GM21447 (cell line): ENCODE measurements around the gene OVCA2.

Experiments used
- ATAC-seq: cut with Tn5 transposase; IDR thresholded peaks from one replicate; pipeline ENCODE4 v1.9.1; 2021; ENCODE audit not compliant: unreplicated experiment

The OVCA2 gene

GRCh38 chr17:2053380-2054261 is 11.8 kb downstream of the OVCA2 start:
- ATAC-seq = no peak

- ATAC-seq = no peak
These were observed 12.4 kb downstream of the OVCA2 start for GRCh38 chr17:2054262-2054511.

GRCh38 chr17:2054512-2055291 is 12.9 kb downstream of the OVCA2 start, which contains the start of gene HIC1:
HIC1 (plus strand) TSS chr17:2055103; CDS start chr17:2056691, 1,588 bp downstream.
- peak; percentile 28 for ATAC-seq

GRCh38 chr17:2055292-2056205 is 13.7 kb downstream of the OVCA2 start:
- no peak for ATAC-seq

GRCh38 chr17:2056206-2057174 is 14.7 kb downstream of the OVCA2 start:
- ATAC-seq = no peak

GRCh38 chr17:2057175-2057759 is 15.4 kb downstream of the OVCA2 start:
- no peak for ATAC-seq

- no peak for ATAC-seq
These were observed 16.2 kb downstream of the OVCA2 start for GRCh38 chr17:2057760-2058585.

- ATAC-seq = no peak
These were observed 17.0 kb downstream of the OVCA2 start for GRCh38 chr17:2058586-2059546.

GRCh38 chr17:2059547-2060384 is 17.9 kb downstream of the OVCA2 start:
- ATAC-seq = no peak

GRCh38 chr17:2060385-2060658 is 18.5 kb downstream of the OVCA2 start:
- no peak for ATAC-seq

- no peak for ATAC-seq
These were observed 19.0 kb downstream of the OVCA2 start for GRCh38 chr17:2060681-2061440.

- no peak for ATAC-seq
These were observed 19.7 kb downstream of the OVCA2 start for GRCh38 chr17:2061441-2061958.

- no peak for ATAC-seq
These were observed 20.9 kb downstream of the OVCA2 start for GRCh38 chr17:2062571-2063183.

GRCh38 chr17:2063261-2064146 is 21.7 kb downstream of the OVCA2 start:
- no peak for ATAC-seq

GRCh38 chr17:2064147-2064489 is 22.3 kb downstream of the OVCA2 start:
- ATAC-seq = no peak
